ENCODE results near the gene SYNC. TPM values are rescaled to one million over a fixed set of nuclear protein-coding genes. Genes with fewer than 3 reads are reported as not detected.

Gene SYNC
- total RNA-seq, 1 experiment from 2014 or later = 6.6 TPM

- intact Hi-C loops (cut with micrococcal nuclease) = no loop called here
- H3K79me2 ChIP-seq (ENCODE audit: low read length) = peaks cover 76% of the 10 kb centered on the region
- peaks cover 5% of the 10 kb centered on the region for H3K4me1 ChIP-seq (ENCODE audit: insufficient read depth, low read length)
- POLR2A ChIA-PET (ENCODE audit: unreplicated experiment) = no interaction called here
- H3K4me3 ChIP-seq (ENCODE audit: low read length) = no peak overlapping the region
- CTCF ChIA-PET = no interaction called here
- H4K20me1 ChIP-seq (ENCODE audit: low read length) = 0 out of 2 replicates have a peak, but pooled peaks cover 3% of the 10 kb centered on the region
- no TSS peak for BruUV-seq (replicated peaks)
- no peak overlapping the region for H3K9ac ChIP-seq (ENCODE audit: low read length)
- TF ChIP-seq EZH2phosphoT487 (IDR thresholded peaks at IDR 0.05; ENCODE audit: borderline replicate concordance, low read length) = no peak
- no peak for TF ChIP-seq CTCF (conservative IDR thresholded peaks at IDR 0.05; ENCODE audit: low read depth, low read length)
- TF ChIP-seq EZH2 (IDR thresholded peaks at IDR 0.05; ENCODE audit: low read length, unreplicated experiment) = no peak
- H3K9me3 ChIP-seq (ENCODE audit: low read length) = no peaks in the 10 kb centered on the region
- H3K4me2 ChIP-seq (ENCODE audit: low read length) = no peak overlapping the region
- no peaks in the 10 kb centered on the region for H3K27me3 ChIP-seq (ENCODE audit: low read length)
- H2AFZ ChIP-seq (ENCODE audit: low read length) = no peak overlapping the region
- no peak for DNase-seq
- no peak overlapping the region for H3K27ac ChIP-seq (ENCODE audit: low read length)
- no peaks in the 10 kb centered on the region for H3K9me2 ChIP-seq (replicated peaks; ENCODE audit: low read length)
- ATAC-seq = no peak
- H3K36me3 ChIP-seq (ENCODE audit: low read depth, low read length) = peaks cover 7% of the 10 kb centered on the region
- no peaks in the 10 kb centered on the region for H3F3A ChIP-seq (ENCODE audit: low read length, unreplicated experiment)
These were observed 46.8 kb upstream of the SYNC start for GRCh38 chr1:32749332-32749731.

DNA sequence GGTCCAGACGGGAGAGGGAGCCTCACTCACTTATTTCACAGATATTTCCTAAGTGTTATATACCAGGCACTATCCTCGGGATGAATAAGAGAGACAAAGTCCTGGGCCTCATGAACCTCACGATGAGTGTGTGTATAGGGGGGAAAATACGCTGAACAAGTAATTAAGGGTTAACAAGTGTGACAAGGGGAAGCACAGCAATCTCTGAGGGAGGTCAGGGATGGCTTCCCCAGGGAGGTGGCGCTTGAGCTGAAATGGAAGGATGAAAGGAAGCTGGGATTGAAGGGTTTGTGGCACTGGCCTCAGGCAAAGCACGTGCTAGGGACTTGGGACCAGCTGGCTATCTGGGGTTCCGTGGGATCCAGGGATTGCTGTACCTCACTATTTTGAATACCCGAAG, 46.4 kb upstream of the SYNC start:
- ATAC-seq (no peak), DNase-seq (no peak)
- H2AFZ ChIP-seq (ENCODE audit: low read length) = no peak overlapping the region
- no peak overlapping the region for H3K27ac ChIP-seq (ENCODE audit: low read length)
- H3K9me2 ChIP-seq (replicated peaks; ENCODE audit: low read length) = no peaks in the 10 kb centered on the region
- H4K20me1 ChIP-seq (ENCODE audit: low read length) = 0 out of 2 replicates have a peak, but pooled peaks cover 3% of the 10 kb centered on the region
- peaks cover 9% of the 10 kb centered on the region for H3K4me1 ChIP-seq (ENCODE audit: insufficient read depth, low read length)
- TF ChIP-seq CTCF (conservative IDR thresholded peaks at IDR 0.05; ENCODE audit: low read depth, low read length) = no peak
- TF ChIP-seq EZH2phosphoT487 (IDR thresholded peaks at IDR 0.05; ENCODE audit: borderline replicate concordance, low read length) = no peak
- no peak for TF ChIP-seq EZH2 (IDR thresholded peaks at IDR 0.05; ENCODE audit: low read length, unreplicated experiment)
- ChIA-PET POLR2A (ENCODE audit: unreplicated experiment) (no interaction called here), CTCF (no interaction called here)
- H3K9me3 ChIP-seq (ENCODE audit: low read length) = no peaks in the 10 kb centered on the region
- intact Hi-C loops (cut with micrococcal nuclease) = no loop called here
- BruUV-seq (replicated peaks) = no TSS peak
- peaks cover 8% of the 10 kb centered on the region for H3K36me3 ChIP-seq (ENCODE audit: low read depth, low read length)
- H3K27me3 ChIP-seq (ENCODE audit: low read length) = no peaks in the 10 kb centered on the region
- no peak overlapping the region for H3K9ac ChIP-seq (ENCODE audit: low read length)
- H3K4me2 ChIP-seq (ENCODE audit: low read length) = no peak overlapping the region
- peaks cover 76% of the 10 kb centered on the region for H3K79me2 ChIP-seq (ENCODE audit: low read length)
- H3K4me3 ChIP-seq (ENCODE audit: low read length) = no peak overlapping the region
- no peaks in the 10 kb centered on the region for H3F3A ChIP-seq (ENCODE audit: low read length, unreplicated experiment)

- intact Hi-C loops (cut with micrococcal nuclease) = no loop called here
- POLR2A ChIA-PET (ENCODE audit: unreplicated experiment) = no interaction called here
- BruUV-seq (replicated peaks) = no TSS peak
These were observed 45.8 kb upstream of the SYNC start for GRCh38 chr1:32748348-32748747.

More at GRCh38 chr1:32748348-32748747, 45.8 kb upstream of the SYNC start:
- DNase-seq (no peak), ATAC-seq (no peak)
- Histone ChIP-seq H3K4me2 (ENCODE audit: low read length) (no peak overlapping the region), H3K4me1 (ENCODE audit: insufficient read depth, low read length) (peaks cover 12% of the 10 kb centered on the region), H2AFZ (ENCODE audit: low read length) (no peak overlapping the region), H3K9ac (ENCODE audit: low read length) (no peak overlapping the region), H3K4me3 (ENCODE audit: low read length) (no peak overlapping the region), H3K9me2 (replicated peaks; ENCODE audit: low read length) (no peaks in the 10 kb centered on the region), H4K20me1 (ENCODE audit: low read length) (0 out of 2 replicates have a peak, but pooled peaks cover 3% of the 10 kb centered on the region), H3K9me3 (ENCODE audit: low read length) (no peaks in the 10 kb centered on the region), H3K79me2 (ENCODE audit: low read length) (peaks cover 81% of the 10 kb centered on the region), H3K27me3 (ENCODE audit: low read length) (no peaks in the 10 kb centered on the region), H3K27ac (ENCODE audit: low read length) (no peak overlapping the region), H3K36me3 (ENCODE audit: low read depth, low read length) (peaks cover 8% of the 10 kb centered on the region), H3F3A (ENCODE audit: low read length, unreplicated experiment) (no peaks in the 10 kb centered on the region)
- CTCF ChIA-PET = no interaction called here
- no peak for TF ChIP-seq CTCF (conservative IDR thresholded peaks at IDR 0.05; ENCODE audit: low read depth, low read length)
- no peak for TF ChIP-seq EZH2phosphoT487 (IDR thresholded peaks at IDR 0.05; ENCODE audit: borderline replicate concordance, low read length)
- no peak for TF ChIP-seq EZH2 (IDR thresholded peaks at IDR 0.05; ENCODE audit: low read length, unreplicated experiment)

All from PC-3 (cell line).